HEK293T (cell line): ENCODE data around the gene FARP2.

Experiments
- ARNT ChIP-seq: fragments of 450-650 bp; IDR thresholded peaks from 2 replicates; pipeline ENCODE4 v1.6.1; 2017; ENCODE audit warnings: mild to moderate bottlenecking
- FOXA1 ChIP-seq: fragments of 450-650 bp; IDR thresholded peaks from 2 replicates; pipeline ENCODE4 v1.6.1; 2016; ENCODE audit warnings: mild to moderate bottlenecking
- FOXM1 ChIP-seq: fragments of 450-650 bp; IDR thresholded peaks from 2 replicates; pipeline ENCODE4 v1.6.1; 2017; ENCODE audit warnings: mild to moderate bottlenecking, borderline replicate concordance
- HDGF ChIP-seq: fragments of 450-650 bp; IDR thresholded peaks from 2 replicates; pipeline ENCODE4 v1.6.1; 2017; ENCODE audit warnings: antibody characterized with exemption, borderline replicate concordance
- TF ChIP-seq, protein P1 (sequence below): fragments of 450-650 bp; IDR thresholded peaks from 2 replicates; pipeline ENCODE4 v1.6.1; 2016

DNA sequence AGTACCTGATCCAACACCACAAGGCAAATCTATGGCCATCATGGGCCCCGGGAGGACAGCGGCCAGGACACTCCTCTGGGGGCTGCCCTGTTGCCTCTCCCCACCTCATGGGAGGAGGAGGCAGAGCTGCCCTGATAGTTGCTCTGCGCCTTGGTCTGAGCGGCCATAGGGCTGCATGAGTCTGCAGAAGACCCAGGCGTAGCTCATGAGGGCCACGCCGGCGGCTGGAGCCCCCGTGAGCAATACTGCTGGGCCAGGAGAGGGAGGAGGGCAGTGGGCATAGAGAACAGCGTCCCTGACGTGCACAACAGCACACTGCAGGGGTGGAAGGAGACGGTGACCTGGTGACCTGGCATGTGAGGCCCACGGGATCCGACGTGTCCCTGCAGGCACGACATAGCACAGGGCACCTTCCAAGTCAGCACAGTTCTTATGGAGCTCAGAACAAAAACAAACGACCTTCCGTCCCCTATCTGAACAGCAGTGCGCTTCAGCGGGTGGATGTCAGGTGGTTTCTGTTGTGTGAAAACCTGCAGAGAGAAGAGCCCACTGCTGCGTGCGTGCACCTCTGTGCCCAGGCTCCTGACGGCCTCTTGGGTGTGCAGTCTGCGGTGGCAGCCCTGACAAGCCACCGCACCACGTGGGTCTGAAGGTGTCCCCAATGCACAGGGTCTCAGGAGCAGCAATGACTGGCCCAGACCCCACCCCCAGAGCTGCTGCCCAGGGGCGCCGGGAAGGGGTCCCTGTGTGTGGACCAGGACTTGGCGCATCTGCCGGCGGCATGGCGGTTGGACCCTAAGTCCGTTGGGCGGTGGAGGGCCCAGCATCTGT lies 139.3 kb downstream of the FARP2 start:
- TF ChIP-seq, protein P1, sequence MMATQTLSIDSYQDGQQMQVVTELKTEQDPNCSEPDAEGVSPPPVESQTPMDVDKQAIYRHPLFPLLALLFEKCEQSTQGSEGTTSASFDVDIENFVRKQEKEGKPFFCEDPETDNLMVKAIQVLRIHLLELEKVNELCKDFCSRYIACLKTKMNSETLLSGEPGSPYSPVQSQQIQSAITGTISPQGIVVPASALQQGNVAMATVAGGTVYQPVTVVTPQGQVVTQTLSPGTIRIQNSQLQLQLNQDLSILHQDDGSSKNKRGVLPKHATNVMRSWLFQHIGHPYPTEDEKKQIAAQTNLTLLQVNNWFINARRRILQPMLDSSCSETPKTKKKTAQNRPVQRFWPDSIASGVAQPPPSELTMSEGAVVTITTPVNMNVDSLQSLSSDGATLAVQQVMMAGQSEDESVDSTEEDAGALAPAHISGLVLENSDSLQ, result no peak
- no peak for TF ChIP-seq FOXM1
- TF ChIP-seq ARNT, result no peak
- no peak for TF ChIP-seq FOXA1
- no peak for TF ChIP-seq HDGF
